ENCODE results near the gene SAPCD1.

SAPCD1 gene

GRCh38 chr6:31762356-31762755, at the start of gene SAPCD1:
Gene SAPCD1 (plus strand): TSS chr6:31762656. CDS start chr6:31763055, 399 bp downstream.
- DNase-seq (ENCODE audit: low spot score): no peak
- no peak for TF ChIP-seq CTCF (IDR thresholded peaks at IDR 0.05; ENCODE audit: extremely low read depth, insufficient read depth, missing control alignments)
- in situ Hi-C loops (cut with MboI; ENCODE audit: low pct_unique_long_range_greater_than_20kb, low sequenced_read_pairs, unreplicated experiment): no loop called here

GRCh38 chr6:31713465-31713864, 49.0 kb upstream of the SAPCD1 start:
- no peak for DNase-seq (ENCODE audit: low spot score)
- in situ Hi-C loops (cut with MboI; ENCODE audit: low pct_unique_long_range_greater_than_20kb, low sequenced_read_pairs, unreplicated experiment): no loop called here
- no peak for TF ChIP-seq CTCF (IDR thresholded peaks at IDR 0.05; ENCODE audit: extremely low read depth, insufficient read depth, missing control alignments)

- in situ Hi-C loops (cut with MboI; ENCODE audit: low pct_unique_long_range_greater_than_20kb, low sequenced_read_pairs, unreplicated experiment): no loop called here
- no peak for TF ChIP-seq CTCF (IDR thresholded peaks at IDR 0.05; ENCODE audit: extremely low read depth, insufficient read depth, missing control alignments)
- no peak for DNase-seq (ENCODE audit: low spot score)
Measured at GRCh38 chr6:31713991-31714684, 48.3 kb upstream of the SAPCD1 start.

- DNase-seq (ENCODE audit: low spot score): no peak
- TF ChIP-seq CTCF (IDR thresholded peaks at IDR 0.05; ENCODE audit: extremely low read depth, insufficient read depth, missing control alignments): no peak
- in situ Hi-C loops (cut with MboI; ENCODE audit: low pct_unique_long_range_greater_than_20kb, low sequenced_read_pairs, unreplicated experiment): no loop called here
Measured at GRCh38 chr6:31715022-31715958, 47.2 kb upstream of the SAPCD1 start, which contains the start of gene LY6G6D. Gene LY6G6D (plus strand): TSS chr6:31715348. CDS start chr6:31715356, 8 bp downstream.

GRCh38 chr6:31717499-31718222, 44.8 kb upstream of the SAPCD1 start:
- no peak for DNase-seq (ENCODE audit: low spot score)
- TF ChIP-seq CTCF (IDR thresholded peaks at IDR 0.05; ENCODE audit: extremely low read depth, insufficient read depth, missing control alignments): no peak
- in situ Hi-C loops (cut with MboI; ENCODE audit: low pct_unique_long_range_greater_than_20kb, low sequenced_read_pairs, unreplicated experiment): no loop called here

GRCh38 chr6:31718265-31718664, 44.2 kb upstream of the SAPCD1 start:
- no peak for DNase-seq (ENCODE audit: low spot score)
- TF ChIP-seq CTCF (IDR thresholded peaks at IDR 0.05; ENCODE audit: extremely low read depth, insufficient read depth, missing control alignments): no peak
- in situ Hi-C loops (cut with MboI; ENCODE audit: low pct_unique_long_range_greater_than_20kb, low sequenced_read_pairs, unreplicated experiment): no loop called here
